SK-N-SH (cell line): Measurements from ENCODE around the gene NEU2. TPM values are rescaled to one million over a fixed set of nuclear protein-coding genes. Genes with fewer than 3 reads are reported as not detected.

Source experiments
- CTCF ChIA-PET: fragments of 300-600, 350-600 bp; formaldehyde crosslinking; extraction: SDS; loops from one replicate; lab custom pipeline; 2021; lab: Yijun Ruan, JAX
- POLR2A ChIA-PET: fragments of 350-600 bp; sonication (Branson Sonifier 250); formaldehyde crosslinking; extraction: SDS; loops from one replicate; lab custom pipeline; 2020; ENCODE audit warnings: antibody characterized with exemption, inconsistent platforms; lab: Yijun Ruan, JAX
- DNase-seq: peaks from one replicate; pipeline ENCODE4 v3.0.0; 2012
- H2AFZ ChIP-seq: fragments of 200-600 bp; sonication (generic); 2 replicates; pipeline ENCODE4 v1.8.1; 2016; ENCODE audit warnings: antibody characterized with exemption, mild to moderate bottlenecking, low read depth
- H3F3A ChIP-seq: fragments of 200-600 bp; sonication (generic); replicated peaks from 2 replicates; pipeline ENCODE3; 2016; ENCODE audit warnings: antibody characterized with exemption, mild to moderate bottlenecking; ENCODE audit not compliant: insufficient read depth
- H3K27ac ChIP-seq, 2 experiments: fragments of 200-500 bp in 1 of 2; fragments of 200-600 bp in 1 of 2; sonication (Bioruptor generic) in 1 of 2; sonication (generic), shearing (Covaris generic) in 1 of 2; 2 replicates each; pipeline versions ENCODE4 v1.5.1 to v1.6.1; 2014 to 2016; ENCODE audit warnings: low read depth in 2 of 2, inconsistent platforms in 1 of 2, low read length in 1 of 2, mild to moderate bottlenecking in 1 of 2, mixed read lengths in 1 of 2
- H3K27me3 ChIP-seq: fragments of 200-600 bp; sonication (generic), shearing (Covaris generic); 2 replicates; pipeline ENCODE4 v1.6.1; 2016; ENCODE audit warnings: mixed run types; ENCODE audit not compliant: insufficient read depth
- H3K36me3 ChIP-seq, 2 experiments: fragments of 200-500 bp in 1 of 2; fragments of 200-600 bp in 1 of 2; sonication (Bioruptor generic) in 1 of 2; sonication (generic) in 1 of 2; replicated peaks in 1 of 2; 2 replicates each; pipeline versions ENCODE3 to v1.5.1; 2014 to 2016; ENCODE audit warnings: low read length in 1 of 2, mild to moderate bottlenecking in 1 of 2; ENCODE audit not compliant: insufficient read depth in 2 of 2, control insufficient read depth in 1 of 2
- H3K4me1 ChIP-seq, 2 experiments: fragments of 200-500 bp in 1 of 2; fragments of 200-600 bp in 1 of 2; sonication (Bioruptor generic) in 1 of 2; sonication (generic), shearing (Covaris generic) in 1 of 2; 2 replicates each; pipeline versions ENCODE4 v1.5.1 to v1.6.1; 2014 to 2016; ENCODE audit warnings: low read depth in 1 of 2, low read length in 1 of 2, mixed run types in 1 of 2; ENCODE audit not compliant: insufficient read depth in 2 of 2, control insufficient read depth in 1 of 2
- H3K4me2 ChIP-seq: fragments of 200-600 bp; sonication (generic), shearing (Covaris generic); 2 replicates; pipeline ENCODE4 v1.6.1; 2017; ENCODE audit warnings: mixed run types
- H3K4me3 ChIP-seq, 2 experiments: fragments of 200-500 bp in 1 of 2; fragments of 200-600 bp in 1 of 2; sonication (Bioruptor generic) in 1 of 2; sonication (generic), shearing (Covaris generic) in 1 of 2; 2 replicates each; pipeline versions ENCODE4 v1.5.1 to v1.8.1; 2014 to 2016; ENCODE audit warnings: low read depth in 2 of 2, inconsistent platforms in 1 of 2, low read length in 1 of 2, mild to moderate bottlenecking in 1 of 2, mixed read lengths in 1 of 2, moderate library complexity in 1 of 2
- H3K79me2 ChIP-seq: fragments of 200-600 bp; sonication (generic); 2 replicates; pipeline ENCODE4 v1.8.1; 2017; ENCODE audit warnings: mild to moderate bottlenecking; ENCODE audit not compliant: insufficient read depth
- H3K9ac ChIP-seq: fragments of 200-600 bp; sonication (generic); 2 replicates; pipeline ENCODE4 v1.6.1; 2017; ENCODE audit warnings: mixed run types
- H3K9me2 ChIP-seq: fragments of 200-600 bp; sonication (generic); 2 replicates; pipeline ENCODE4 v1.6.1; 2017; ENCODE audit warnings: mixed run types
- H3K9me3 ChIP-seq: fragments of 200-600 bp; sonication (generic); 2 replicates; pipeline ENCODE4 v1.6.1; 2017; ENCODE audit warnings: mixed run types, mild to moderate bottlenecking, moderate library complexity
- H4K20me1 ChIP-seq: fragments of 200-600 bp; sonication (generic); 2 replicates; pipeline ENCODE4 v1.6.1; 2017; ENCODE audit warnings: mild to moderate bottlenecking, mixed run types; ENCODE audit not compliant: insufficient read depth
- CHD2 ChIP-seq: fragments of 150-350 bp; IDR thresholded peaks from 2 replicates; pipeline ENCODE4 v1.6.1; 2018; ENCODE audit warnings: low read length; ENCODE audit not compliant: partially characterized antibody
- ELF1 ChIP-seq: IDR thresholded peaks from 2 replicates; pipeline ENCODE4 v1.4.0; 2012
- EZH2phosphoT487 ChIP-seq: fragments of 200-600 bp; sonication (generic); IDR thresholded peaks from 2 replicates; pipeline ENCODE4 v1.6.1; 2017; ENCODE audit warnings: low read depth, mixed run types, mild to moderate bottlenecking, antibody characterized with exemption, moderate library complexity, borderline replicate concordance
- FOSL2 ChIP-seq: IDR thresholded peaks from 2 replicates; pipeline ENCODE4 v1.4.0; 2012; ENCODE audit warnings: low read depth, mild to moderate bottlenecking, moderate library complexity, borderline replicate concordance
- FOXJ3 ChIP-seq: sonication (generic); formaldehyde crosslinking; IDR thresholded peaks from 2 replicates; pipeline ENCODE4 v1.5.1; 2020; ENCODE audit warnings: mild to moderate bottlenecking, missing genetic modification reagents
- FOXM1 ChIP-seq: IDR thresholded peaks from 2 replicates; pipeline ENCODE4 v1.4.0; 2012; ENCODE audit warnings: low read depth, mild to moderate bottlenecking
- GABPA ChIP-seq: IDR thresholded peaks from 2 replicates; pipeline ENCODE4 v1.4.0; 2012; ENCODE audit warnings: low read depth, mild to moderate bottlenecking
- GATA2 ChIP-seq: sonication (generic); formaldehyde crosslinking; IDR thresholded peaks from 2 replicates; pipeline ENCODE4 v1.5.0; 2020; ENCODE audit warnings: mild to moderate bottlenecking, missing genetic modification reagents
- MAX ChIP-seq: IDR thresholded peaks from 2 replicates; pipeline ENCODE4 v1.4.0; 2012; ENCODE audit warnings: low read depth
- MXI1 ChIP-seq: IDR thresholded peaks from 2 replicates; pipeline ENCODE4 v1.6.1; 2012; ENCODE audit warnings: mild to moderate bottlenecking, low read depth, low read length, improper control_type of control experiment
- RAD21 ChIP-seq: IDR thresholded peaks from 2 replicates; pipeline ENCODE4 v1.6.1; 2012; ENCODE audit warnings: mild to moderate bottlenecking, low read length
- RCOR1 ChIP-seq: fragments of 150-350 bp; IDR thresholded peaks from 2 replicates; pipeline ENCODE4 v1.6.1; 2017; ENCODE audit warnings: antibody characterized with exemption, low read length
- RFX5 ChIP-seq: IDR thresholded peaks from 2 replicates; pipeline ENCODE4 v1.6.1; 2012; ENCODE audit warnings: mild to moderate bottlenecking, improper control_type of control experiment, low read length
- RXRA ChIP-seq: IDR thresholded peaks from 2 replicates; pipeline ENCODE4 v1.4.0; 2012; ENCODE audit warnings: low read depth, mild to moderate bottlenecking, borderline replicate concordance
- SIN3A ChIP-seq: IDR thresholded peaks from 2 replicates; pipeline ENCODE4 v1.6.1; 2012; ENCODE audit warnings: low read depth, mild to moderate bottlenecking, low read length, moderate library complexity, borderline replicate concordance
- TAF1 ChIP-seq: IDR thresholded peaks from 2 replicates; pipeline ENCODE4 v1.6.1; 2012; ENCODE audit warnings: low read depth, mild to moderate bottlenecking, low read length, moderate library complexity, borderline replicate concordance
- TEAD4 ChIP-seq: IDR thresholded peaks from 2 replicates; pipeline ENCODE4 v1.4.0; 2012; ENCODE audit warnings: mild to moderate bottlenecking, borderline replicate concordance; ENCODE audit not compliant: insufficient read depth
- USF1 ChIP-seq: IDR thresholded peaks from 2 replicates; pipeline ENCODE4 v1.4.0; 2012; ENCODE audit warnings: low read depth, borderline replicate concordance
- YY1 ChIP-seq: IDR thresholded peaks from 2 replicates; pipeline ENCODE4 v1.4.0; 2012; ENCODE audit warnings: low read depth, mild to moderate bottlenecking
- WGBS: methylation state at CpG from one replicate; pipeline ENCODE4 v1.1.6; 2017; ENCODE audit warnings: low lambda C conversion rate; 5-methylcytosine and 5-hydroxymethylcytosine counted together
- polyA plus RNA-seq, 3 experiments: library from polyadenylated mRNA; depleted of rRNA; stranded (reverse); fragments of >200 nt; gene quantifications; 2 replicates each; pipeline ENCODE4 v1.2.3, GENCODE V29; 2012
- TF ChIP-seq, protein P1 (sequence below): IDR thresholded peaks from 2 replicates; pipeline ENCODE4 v1.6.1; 2012; ENCODE audit warnings: mild to moderate bottlenecking, low read depth, low read length, moderate library complexity
- TF ChIP-seq, protein P2 (sequence below): fragments of 150-350 bp; IDR thresholded peaks from 2 replicates; pipeline ENCODE4 v1.6.1; 2016; ENCODE audit warnings: mild to moderate bottlenecking, low read depth, low read length

Gene NEU2
- polyA plus RNA-seq, 1 of the 3 experiments (the other 2 are of a cell fraction): not detected

GRCh38 chr2:233081232-233081730, 48.8 kb downstream of the NEU2 start:
- Histone ChIP-seq H4K20me1 (no peaks in the 10 kb centered on the region), H3K27me3 (no peaks in the 10 kb centered on the region; the same call in 1 of the 2 replicates), H3K4me2 (no peak overlapping the region), H3K4me3 (no peak overlapping the region), H3K27ac (no peak overlapping the region), H3F3A (no peaks in the 10 kb centered on the region), H3K9me3 (no peaks in the 10 kb centered on the region), H3K9ac (no peak overlapping the region), H3K36me3 (no peaks in the 10 kb centered on the region), H3K4me1 (no peaks in the 10 kb centered on the region), H2AFZ (no peak overlapping the region), H3K9me2 (no peaks in the 10 kb centered on the region), H3K79me2 (no peaks in the 10 kb centered on the region)
- ChIA-PET CTCF (interaction anchor here (1.9 kb wide), 1 partner anchor 27 kb away, joined by 8 read pairs; no protein-coding TSS in a partner anchor), POLR2A (no interaction called here)
- no peak for DNase-seq
- TF ChIP-seq RAD21 (no peak), CHD2 (no peak), SIN3A (no peak), EZH2phosphoT487 (no peak), ELF1 (no peak), RFX5 (no peak), MAX (no peak), GABPA (no peak), RCOR1 (no peak), YY1 (no peak), FOXM1 (no peak), TEAD4 (no peak)
- TF ChIP-seq, protein P1, sequence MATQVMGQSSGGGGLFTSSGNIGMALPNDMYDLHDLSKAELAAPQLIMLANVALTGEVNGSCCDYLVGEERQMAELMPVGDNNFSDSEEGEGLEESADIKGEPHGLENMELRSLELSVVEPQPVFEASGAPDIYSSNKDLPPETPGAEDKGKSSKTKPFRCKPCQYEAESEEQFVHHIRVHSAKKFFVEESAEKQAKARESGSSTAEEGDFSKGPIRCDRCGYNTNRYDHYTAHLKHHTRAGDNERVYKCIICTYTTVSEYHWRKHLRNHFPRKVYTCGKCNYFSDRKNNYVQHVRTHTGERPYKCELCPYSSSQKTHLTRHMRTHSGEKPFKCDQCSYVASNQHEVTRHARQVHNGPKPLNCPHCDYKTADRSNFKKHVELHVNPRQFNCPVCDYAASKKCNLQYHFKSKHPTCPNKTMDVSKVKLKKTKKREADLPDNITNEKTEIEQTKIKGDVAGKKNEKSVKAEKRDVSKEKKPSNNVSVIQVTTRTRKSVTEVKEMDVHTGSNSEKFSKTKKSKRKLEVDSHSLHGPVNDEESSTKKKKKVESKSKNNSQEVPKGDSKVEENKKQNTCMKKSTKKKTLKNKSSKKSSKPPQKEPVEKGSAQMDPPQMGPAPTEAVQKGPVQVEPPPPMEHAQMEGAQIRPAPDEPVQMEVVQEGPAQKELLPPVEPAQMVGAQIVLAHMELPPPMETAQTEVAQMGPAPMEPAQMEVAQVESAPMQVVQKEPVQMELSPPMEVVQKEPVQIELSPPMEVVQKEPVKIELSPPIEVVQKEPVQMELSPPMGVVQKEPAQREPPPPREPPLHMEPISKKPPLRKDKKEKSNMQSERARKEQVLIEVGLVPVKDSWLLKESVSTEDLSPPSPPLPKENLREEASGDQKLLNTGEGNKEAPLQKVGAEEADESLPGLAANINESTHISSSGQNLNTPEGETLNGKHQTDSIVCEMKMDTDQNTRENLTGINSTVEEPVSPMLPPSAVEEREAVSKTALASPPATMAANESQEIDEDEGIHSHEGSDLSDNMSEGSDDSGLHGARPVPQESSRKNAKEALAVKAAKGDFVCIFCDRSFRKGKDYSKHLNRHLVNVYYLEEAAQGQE: no peak
- WGBS: 72% methylated on average over 9 of the region's 9 CpGs

DNA sequence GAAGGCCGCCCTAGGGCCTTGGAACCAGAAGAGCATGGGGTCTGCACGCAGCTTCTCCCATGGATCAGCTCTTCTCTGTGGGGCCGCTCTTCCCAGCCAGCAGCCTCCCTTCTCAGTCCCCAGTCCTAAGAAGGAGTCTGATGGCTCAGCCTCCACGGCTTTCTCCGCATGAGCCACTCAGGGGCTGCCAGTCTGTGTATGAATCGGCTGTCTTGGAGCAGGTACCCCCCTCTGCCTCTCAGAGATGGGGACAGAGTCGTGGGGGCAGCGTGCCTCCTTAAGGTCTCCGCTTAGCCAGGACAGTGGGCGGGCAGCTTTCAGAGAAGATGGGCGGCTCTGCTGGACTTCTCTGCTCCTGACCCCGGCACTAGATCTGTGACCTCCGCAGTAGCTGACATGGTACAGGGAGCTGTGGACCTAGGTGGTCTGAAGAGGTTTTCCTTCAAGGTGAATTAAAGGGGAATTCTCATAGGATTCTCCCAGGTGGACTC, 49.3 kb downstream of the NEU2 start:
- no peak overlapping the region for H2AFZ ChIP-seq
- WGBS: 85% methylated on average over 11 of the region's 13 CpGs
- H3K4me1 ChIP-seq: no peaks in the 10 kb centered on the region
- H3K27me3 ChIP-seq: no peaks in the 10 kb centered on the region; the same call in 1 of the 2 replicates
- no peak overlapping the region for H3K4me3 ChIP-seq
- CTCF ChIA-PET: no interaction called here
- POLR2A ChIA-PET: no interaction called here
- no peaks in the 10 kb centered on the region for H3K9me3 ChIP-seq
- no peak overlapping the region for H3K27ac ChIP-seq
- no peaks in the 10 kb centered on the region for H3K79me2 ChIP-seq
- no peak for DNase-seq
- no peaks in the 10 kb centered on the region for H3K36me3 ChIP-seq
- no peak overlapping the region for H3K9ac ChIP-seq
- no peak overlapping the region for H3K4me2 ChIP-seq
- H3F3A ChIP-seq: no peaks in the 10 kb centered on the region
- TF ChIP-seq TAF1 (no peak), MXI1 (no peak), USF1 (no peak), YY1 (no peak), FOXJ3 (CRISPR knock-in tag) (no peak), EZH2phosphoT487 (no peak), RXRA (no peak), RCOR1 (no peak), GATA2 (CRISPR knock-in tag) (no peak), FOSL2 (no peak)
- TF ChIP-seq, protein P2, sequence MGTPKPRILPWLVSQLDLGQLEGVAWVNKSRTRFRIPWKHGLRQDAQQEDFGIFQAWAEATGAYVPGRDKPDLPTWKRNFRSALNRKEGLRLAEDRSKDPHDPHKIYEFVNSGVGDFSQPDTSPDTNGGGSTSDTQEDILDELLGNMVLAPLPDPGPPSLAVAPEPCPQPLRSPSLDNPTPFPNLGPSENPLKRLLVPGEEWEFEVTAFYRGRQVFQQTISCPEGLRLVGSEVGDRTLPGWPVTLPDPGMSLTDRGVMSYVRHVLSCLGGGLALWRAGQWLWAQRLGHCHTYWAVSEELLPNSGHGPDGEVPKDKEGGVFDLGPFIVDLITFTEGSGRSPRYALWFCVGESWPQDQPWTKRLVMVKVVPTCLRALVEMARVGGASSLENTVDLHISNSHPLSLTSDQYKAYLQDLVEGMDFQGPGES: no peak
- H4K20me1 ChIP-seq: no peaks in the 10 kb centered on the region
- H3K9me2 ChIP-seq: no peaks in the 10 kb centered on the region
